Measurements from ENCODE around the gene TBX2. TPM values are rescaled to one million over a fixed set of nuclear protein-coding genes. Genes with fewer than 3 reads are reported as not detected.
A peak's percentile ranks its signal among the peaks of the same experiment; 100 is the strongest.

Gene TBX2
- total and polyA plus RNA-seq, 9 of the 15 experiments (the other 6 are each of a cell fraction or from before 2014, with no cell fraction given) = 0.18 TPM; not detected in 8

DNA sequence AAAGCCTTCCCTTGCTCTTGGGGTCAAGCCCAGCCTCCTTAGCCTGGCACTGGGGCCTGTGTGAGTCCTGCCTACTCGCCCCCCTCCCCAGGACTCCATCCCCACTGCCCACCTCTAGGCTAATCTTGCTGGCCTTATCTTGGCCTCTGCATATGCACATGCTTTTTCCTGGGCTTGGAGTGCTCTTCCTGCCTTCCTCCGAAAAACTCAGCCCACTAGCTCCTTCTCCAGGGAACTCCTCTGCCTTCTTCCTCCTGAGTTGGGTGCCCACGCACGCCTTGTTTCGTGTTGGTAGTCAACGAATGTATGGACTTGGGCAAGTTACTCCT lies 16.5 kb downstream of the TBX2 start:
- Histone ChIP-seq H3K9me3 (replicated peaks; ENCODE audit: control insufficient read depth, insufficient read depth, low read depth, low read length) (no peaks in the 10 kb centered on the region), H3K79me2 (ENCODE audit: control insufficient read depth, insufficient read depth, low read length) (no peaks in the 10 kb centered on the region), H3K27ac (ENCODE audit: extremely low read depth, low read depth, low read length) (no peak overlapping the region), H4K20me1 (replicated peaks; ENCODE audit: control insufficient read depth, insufficient read depth, low read length) (no peaks in the 10 kb centered on the region), H3K36me3 (ENCODE audit: control insufficient read depth, insufficient read depth, low read length) (no peaks in the 10 kb centered on the region), H3K9me1 (ENCODE audit: control insufficient read depth, insufficient read depth, low read length) (no peaks in the 10 kb centered on the region), H3K4me2 (ENCODE audit: insufficient read depth, low read length) (no peak overlapping the region), H3K4me1 (replicated peaks in 1 of 2; ENCODE audit: control insufficient read depth in 2 of 2, insufficient read depth in 2 of 2, low read length in 2 of 2) (peaks cover 0 to 28% of the 10 kb centered on the region in 2 experiments; a peak in 4 of 5 replicates), H3K9ac (ENCODE audit: insufficient read depth in 1 of 2, low read depth in 2 of 2, low read length in 2 of 2) (no peak overlapping the region), H3K27me3 (ENCODE audit: control insufficient read depth in 2 of 2, insufficient read depth in 2 of 2, low read length in 2 of 2) (peaks cover 3 to 17% of the 10 kb centered on the region in 2 experiments; a peak in 4 of 5 replicates), H3K4me3 (no peak overlapping the region), H2AFZ (ENCODE audit: low read depth, low read length) (peak overlapping the region; percentile 85)
- in situ Hi-C loops (cut with MboI) = no loop called here
- POLR2A ChIA-PET = interaction anchor here (0.6 kb wide), 2 partner anchors 160 to 277 kb away, joined by 4 read pairs; no protein-coding TSS in a partner anchor
- DNase-seq (ENCODE audit: extremely low read depth in 1 of 4, low spot score in 3 of 4) (peak in 2 of 4 experiments; percentile 2 to 3), ATAC-seq (no peak), FAIRE-seq (no peak)
- CTCF ChIA-PET (ENCODE audit: low intra/inter-chr PET ratio) = interaction anchor here (0.8 kb wide), 1 partner anchor 421 kb away, joined by 5 read pairs; no protein-coding TSS in a partner anchor
- WGBS (ENCODE audit: insufficient coverage, low coverage, missing lambda C conversion rate) = 75% methylated on average over 6 of the region's 6 CpGs
- intact Hi-C loops (cut with micrococcal nuclease) = loop anchor here (5.0 to 10.0 kb wide), 2 partner anchors 419 to 691 kb away; no protein-coding TSS in a partner anchor
- TF ChIP-seq NFRKB (IDR thresholded peaks at IDR 0.05; ENCODE audit: low read depth) (no peak), HOMEZ (CRISPR knock-in tag; IDR thresholded peaks at IDR 0.05) (no peak), FOXP1 (CRISPR knock-in tag; IDR thresholded peaks at IDR 0.05) (no peak), EZH2 (IDR thresholded peaks at IDR 0.05; ENCODE audit: borderline replicate concordance, low read depth, low read length) (no peak), FOS (IDR thresholded peaks at IDR 0.05; ENCODE audit: extremely low read depth, insufficient read length) (no peak), ZKSCAN8 (CRISPR knock-in tag; IDR thresholded peaks at IDR 0.05) (no peak; the same call in 1 of the 2 replicates), ZNF165 (CRISPR knock-in tag; IDR thresholded peaks at IDR 0.05; ENCODE audit: borderline replicate concordance) (no peak), ZNF274 (IDR thresholded peaks at IDR 0.05; ENCODE audit: borderline replicate concordance, low read depth, low read length) (no peak), ILF3 (IDR thresholded peaks at IDR 0.05; ENCODE audit: borderline replicate concordance) (no peak), KLF16 (IDR thresholded peaks at IDR 0.05) (no peak), ZNF57 (CRISPR knock-in tag; IDR thresholded peaks at IDR 0.05) (no peak), ZNF23 (CRISPR knock-in tag; IDR thresholded peaks at IDR 0.05) (no peak), NR2C2 (CRISPR knock-in tag; IDR thresholded peaks at IDR 0.05) (no peak), NR2C2 (tag; IDR thresholded peaks at IDR 0.05) (no peak), CAMTA2 (CRISPR knock-in tag; conservative IDR thresholded peaks at IDR 0.05) (no peak), TARDBP (IDR thresholded peaks at IDR 0.05) (no peak), MAX (CRISPR knock-in tag; IDR thresholded peaks at IDR 0.05) (no peak), CHD2 (IDR thresholded peaks at IDR 0.05; ENCODE audit: low read depth, low read length) (no peak), ZNF133 (CRISPR knock-in tag; IDR thresholded peaks at IDR 0.05) (no peak)
- BruUV-seq (replicated peaks) = no TSS peak
